NCI-H128 (cell line): ENCODE results near the gene GTSE1.

Experiments used
- DNase-seq: peaks from one replicate; lab custom pipeline; 2025; ENCODE audit not compliant: unreplicated experiment; lab: John Stamatoyannopoulos, UW

Gene GTSE1

GRCh38 chr22:46350646-46351045, 54.0 kb downstream of the GTSE1 start:
- DNase-seq = no peak

- DNase-seq = no peak
Observed at GRCh38 chr22:46351131-46351735, 54.6 kb downstream of the GTSE1 start.

GRCh38 chr22:46351767-46352166, 55.1 kb downstream of the GTSE1 start:
- no peak for DNase-seq

- no peak for DNase-seq
Observed at GRCh38 chr22:46352276-46352675, 55.6 kb downstream of the GTSE1 start.

GRCh38 chr22:46352691-46353386, 56.2 kb downstream of the GTSE1 start:
- DNase-seq = no peak

GRCh38 chr22:46353483-46354105, 56.9 kb downstream of the GTSE1 start:
- no peak for DNase-seq

GRCh38 chr22:46354176-46354992, 57.7 kb downstream of the GTSE1 start:
- no peak for DNase-seq

- DNase-seq = no peak
Observed at GRCh38 chr22:46354993-46355305, 58.3 kb downstream of the GTSE1 start.

- DNase-seq = no peak
Observed at GRCh38 chr22:46355369-46355995, 58.8 kb downstream of the GTSE1 start.

- no peak for DNase-seq
Observed at GRCh38 chr22:46355996-46356471, 59.4 kb downstream of the GTSE1 start.

- no peak for DNase-seq
Observed at GRCh38 chr22:46356496-46357480, 60.1 kb downstream of the GTSE1 start.

- DNase-seq = no peak
Observed at GRCh38 chr22:46357711-46358520, 61.2 kb downstream of the GTSE1 start.

GRCh38 chr22:46358766-46359165, 62.1 kb downstream of the GTSE1 start:
- no peak for DNase-seq

GRCh38 chr22:46359362-46359761, 62.7 kb downstream of the GTSE1 start:
- DNase-seq = no peak

- DNase-seq = no peak
Observed at GRCh38 chr22:46360097-46360496, 63.4 kb downstream of the GTSE1 start.

- DNase-seq = no peak
Observed at GRCh38 chr22:46360891-46361290, 64.2 kb downstream of the GTSE1 start.

GRCh38 chr22:46361826-46362202, 65.1 kb downstream of the GTSE1 start:
- DNase-seq = no peak

GRCh38 chr22:46362203-46362933, 65.7 kb downstream of the GTSE1 start:
- no peak for DNase-seq
